BJ (cell line): ENCODE data around the gene MGMT. TPM values are rescaled to one million over a fixed set of nuclear protein-coding genes. Genes with fewer than 3 reads are reported as not detected.

Source experiments
- CTCF ChIA-PET: fragments of 350-600 bp; formaldehyde crosslinking; extraction: SDS; loops from one replicate; lab custom pipeline; 2021; ENCODE audit warnings: antibody characterized with exemption, inconsistent platforms; lab: Yijun Ruan, JAX
- POLR2A ChIA-PET: fragments of 300-600 bp; sonication (Branson Sonifier 250); formaldehyde crosslinking; extraction: SDS; loops from one replicate; lab custom pipeline; 2021; ENCODE audit warnings: antibody characterized with exemption; lab: Charles Lee
- DNase-seq: peaks from one replicate; pipeline ENCODE4 v3.0.0-alpha.2; 2011; ENCODE audit warnings: low read depth
- H3K27me3 ChIP-seq: 2 replicates; pipeline ENCODE4 v1.6.0; 2011; ENCODE audit warnings: low read length; ENCODE audit not compliant: control insufficient read depth, insufficient read depth
- H3K36me3 ChIP-seq: 2 replicates; pipeline ENCODE4 v1.5.1; 2011; ENCODE audit warnings: low read length; ENCODE audit not compliant: control insufficient read depth, insufficient read depth
- H3K4me3 ChIP-seq: 2 replicates; pipeline ENCODE4 v1.5.1; 2011; ENCODE audit warnings: low read depth, mild to moderate bottlenecking, control low read depth, low read length
- CTCF ChIP-seq: IDR thresholded peaks from 2 replicates; pipeline ENCODE4 v1.5.1; 2011; ENCODE audit warnings: low read depth, mild to moderate bottlenecking, control low read depth, inconsistent platforms, low read length, moderate library complexity; ENCODE audit not compliant: insufficient read depth
- polyA plus RNA-seq: library from polyadenylated mRNA; depleted of rRNA; stranded (reverse); fragments of >200 nt; gene quantifications from 2 replicates; pipeline ENCODE4 v1.2.3, GENCODE V29; 2011

MGMT gene
- polyA plus RNA-seq, 1 experiment = 21.0 TPM

- ChIA-PET CTCF (no interaction called here), POLR2A (no interaction called here)
- Histone ChIP-seq H3K27me3 (no peaks in the 10 kb centered on the region), H3K36me3 (no peaks in the 10 kb centered on the region), H3K4me3 (no peak overlapping the region)
- no peak for TF ChIP-seq CTCF
- DNase-seq = no peak
Observed at GRCh38 chr10:129792141-129792540, 325.1 kb downstream of the MGMT start.

- no peaks in the 10 kb centered on the region for H3K36me3 ChIP-seq
- ChIA-PET CTCF (no interaction called here), POLR2A (no interaction called here)
- DNase-seq = no peak
- TF ChIP-seq CTCF = no peak
- no peak overlapping the region for H3K4me3 ChIP-seq
- no peaks in the 10 kb centered on the region for H3K27me3 ChIP-seq
Observed at GRCh38 chr10:129792864-129793263, 325.8 kb downstream of the MGMT start.

- DNase-seq = no peak
- Histone ChIP-seq H3K4me3 (no peak overlapping the region), H3K27me3 (no peaks in the 10 kb centered on the region), H3K36me3 (no peaks in the 10 kb centered on the region)
- ChIA-PET POLR2A (no interaction called here), CTCF (no interaction called here)
- TF ChIP-seq CTCF = no peak
Observed at GRCh38 chr10:129793479-129793878, 326.4 kb downstream of the MGMT start.

GRCh38 chr10:129793996-129794395, 327.0 kb downstream of the MGMT start:
- Histone ChIP-seq H3K4me3 (no peak overlapping the region), H3K27me3 (no peaks in the 10 kb centered on the region), H3K36me3 (no peaks in the 10 kb centered on the region)
- ChIA-PET CTCF (no interaction called here), POLR2A (no interaction called here)
- no peak for TF ChIP-seq CTCF
- no peak for DNase-seq

- no peaks in the 10 kb centered on the region for H3K27me3 ChIP-seq
- no peak overlapping the region for H3K4me3 ChIP-seq
- POLR2A ChIA-PET = no interaction called here
- TF ChIP-seq CTCF = no peak
- CTCF ChIA-PET = interaction anchor here (0.6 kb wide), 1 partner anchor 384 kb away, joined by 3 read pairs; no protein-coding TSS in a partner anchor
- DNase-seq = no peak
- no peaks in the 10 kb centered on the region for H3K36me3 ChIP-seq
Observed at GRCh38 chr10:129796710-129797420, 329.8 kb downstream of the MGMT start.
